CD4-positive, alpha-beta T cell (primary cell): ENCODE results near the gene CAMTA1. TPM values are rescaled to one million over a fixed set of nuclear protein-coding genes. Genes with fewer than 3 reads are reported as not detected.

Source experiments
- ATAC-seq: fragments of 200-7000 bp; cut with Tn5 transposase; one replicate; pipeline ENCODE4 v1.10.0; 2022; ENCODE audit warnings: mild to moderate bottlenecking; ENCODE audit not compliant: poor library complexity
- CTCF ChIA-PET: fragments of 350-600 bp; sonication (Branson Sonifier 250); formaldehyde crosslinking; loops from one replicate; lab custom pipeline; 2021; ENCODE audit warnings: antibody characterized with exemption, inconsistent platforms; lab: Charles Lee
- POLR2A ChIA-PET: fragments of 350-600 bp; sonication (Branson Sonifier 250); formaldehyde crosslinking; loops from one replicate; lab custom pipeline; 2021; ENCODE audit warnings: antibody characterized with exemption, inconsistent platforms; lab: Charles Lee
- DNase-seq, 14 experiments: peaks; one replicate each; pipeline ENCODE4 v3.0.0-alpha.2; 2013 to 2020; ENCODE audit warnings: mixed read lengths in 2 of 14
- H3K27ac ChIP-seq, 2 donors: one replicate each; pipeline versions ENCODE4 v1.5.1 to v1.7.0; 2013; ENCODE audit warnings: low read length in 2 of 2, low read depth in 1 of 2, mild to moderate bottlenecking in 1 of 2
- H3K27me3 ChIP-seq, 2 experiments: 1 replicate in 1 of 2; 2 replicates in 1 of 2; pipeline versions ENCODE4 v1.6.1 to v1.7.0; 2013; ENCODE audit warnings: low read length in 2 of 2, control low read depth in 1 of 2, mild to moderate bottlenecking in 1 of 2, moderate library complexity in 1 of 2; ENCODE audit not compliant: insufficient read depth in 2 of 2, control insufficient read depth in 1 of 2
- H3K36me3 ChIP-seq: one replicate; pipeline ENCODE4 v1.6.1; 2013; ENCODE audit warnings: low read length, control low read depth; ENCODE audit not compliant: insufficient read depth
- H3K4me1 ChIP-seq: one replicate; pipeline ENCODE4 v1.6.1; 2013; ENCODE audit warnings: low read length, control low read depth; ENCODE audit not compliant: insufficient read depth
- H3K4me3 ChIP-seq: one replicate; pipeline ENCODE4 v1.5.1; 2013; ENCODE audit warnings: mild to moderate bottlenecking, low read length, moderate library complexity
- H3K9me3 ChIP-seq, 2 experiments: 1 replicate in 1 of 2; 2 replicates in 1 of 2; pipeline versions ENCODE4 v1.6.1 to v1.7.0; 2013; ENCODE audit warnings: low read length in 2 of 2, mild to moderate bottlenecking in 2 of 2, control low read depth in 1 of 2, moderate library complexity in 1 of 2; ENCODE audit not compliant: control insufficient read depth in 1 of 2, insufficient read depth in 1 of 2
- H3K27ac Mint-ChIP-seq: one replicate; pipeline ENCODE4 v1.8.0; 2020; ENCODE audit warnings: mixed read lengths
- H3K27me3 Mint-ChIP-seq: one replicate; pipeline ENCODE4 v1.8.0; 2021; ENCODE audit warnings: mixed read lengths
- H3K36me3 Mint-ChIP-seq: one replicate; pipeline ENCODE4 v1.8.0; 2021; ENCODE audit warnings: low read depth, mixed read lengths
- H3K4me1 Mint-ChIP-seq: one replicate; pipeline ENCODE4 v1.8.0; 2021; ENCODE audit warnings: low read depth, mixed read lengths
- H3K4me3 Mint-ChIP-seq: one replicate; pipeline ENCODE4 v1.8.0; 2020; ENCODE audit warnings: mild to moderate bottlenecking, mixed read lengths
- H3K9me3 Mint-ChIP-seq: one replicate; pipeline ENCODE4 v1.8.0; 2020; ENCODE audit warnings: mixed read lengths
- intact Hi-C, 2 experiments: fragments of 100-400 bp; cut with DNase I in 1 of 2; cut with micrococcal nuclease in 1 of 2; formaldehyde crosslinking; loops; one replicate each; pipeline versions ENCODE4 v1.15.1 to v1.9.0; 2023 to 2025; cut with DNase I, micrococcal nuclease
- total RNA-seq, 174 experiments: library from RNA in 2 of 174; stranded (reverse) in 2 of 174; gene quantifications; one replicate each; pipeline ENCODE4 v1.2.3 and lab custom pipeline; 2021 to 2026
- TF ChIP-seq, protein P1 (sequence below): fragments of 200-600 bp; IDR thresholded peaks from one replicate; pipeline ENCODE4 v1.8.0; 2022; ENCODE audit warnings: antibody characterized with exemption, mild to moderate bottlenecking

Gene CAMTA1
- total RNA-seq, 2 experiments from 2014 or later: 38.6 to 39.3 TPM

DNA sequence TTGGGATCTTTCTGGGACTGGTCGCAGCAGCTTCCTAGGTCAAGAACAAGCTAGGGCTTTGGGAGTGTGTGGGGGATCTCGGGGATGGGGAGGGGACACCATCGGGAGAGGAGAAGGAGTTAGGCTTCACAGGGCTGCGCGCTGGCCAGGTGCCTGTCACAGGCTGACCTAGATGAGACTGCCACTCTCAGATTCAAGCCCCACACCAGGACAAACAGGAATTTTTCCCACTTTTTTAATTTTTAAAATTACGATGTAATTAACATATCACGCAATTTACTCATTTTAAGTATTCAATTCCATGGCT lies 180.6 kb downstream of the CAMTA1 start:
- no peaks in the 10 kb centered on the region for H3K9me3 Mint-ChIP-seq
- no peak overlapping the region for H3K27ac ChIP-seq
- no peak overlapping the region for H3K27ac Mint-ChIP-seq
- no peaks in the 10 kb centered on the region for H3K36me3 Mint-ChIP-seq
- intact Hi-C loops: no loop called here
- H3K4me1 Mint-ChIP-seq: peaks cover 35% of the 10 kb centered on the region
- H3K4me1 ChIP-seq: peaks cover 34% of the 10 kb centered on the region
- H3K4me3 Mint-ChIP-seq: no peak overlapping the region
- TF ChIP-seq, protein P1, sequence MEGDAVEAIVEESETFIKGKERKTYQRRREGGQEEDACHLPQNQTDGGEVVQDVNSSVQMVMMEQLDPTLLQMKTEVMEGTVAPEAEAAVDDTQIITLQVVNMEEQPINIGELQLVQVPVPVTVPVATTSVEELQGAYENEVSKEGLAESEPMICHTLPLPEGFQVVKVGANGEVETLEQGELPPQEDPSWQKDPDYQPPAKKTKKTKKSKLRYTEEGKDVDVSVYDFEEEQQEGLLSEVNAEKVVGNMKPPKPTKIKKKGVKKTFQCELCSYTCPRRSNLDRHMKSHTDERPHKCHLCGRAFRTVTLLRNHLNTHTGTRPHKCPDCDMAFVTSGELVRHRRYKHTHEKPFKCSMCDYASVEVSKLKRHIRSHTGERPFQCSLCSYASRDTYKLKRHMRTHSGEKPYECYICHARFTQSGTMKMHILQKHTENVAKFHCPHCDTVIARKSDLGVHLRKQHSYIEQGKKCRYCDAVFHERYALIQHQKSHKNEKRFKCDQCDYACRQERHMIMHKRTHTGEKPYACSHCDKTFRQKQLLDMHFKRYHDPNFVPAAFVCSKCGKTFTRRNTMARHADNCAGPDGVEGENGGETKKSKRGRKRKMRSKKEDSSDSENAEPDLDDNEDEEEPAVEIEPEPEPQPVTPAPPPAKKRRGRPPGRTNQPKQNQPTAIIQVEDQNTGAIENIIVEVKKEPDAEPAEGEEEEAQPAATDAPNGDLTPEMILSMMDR: no peak
- H3K9me3 ChIP-seq: peaks cover 0 to 12% of the 10 kb centered on the region in 2 experiments
- POLR2A ChIA-PET: no interaction called here
- DNase-seq (no peak), ATAC-seq (no peak)
- H3K36me3 ChIP-seq: no peaks in the 10 kb centered on the region
- H3K27me3 ChIP-seq: peaks cover 27 to 29% of the 10 kb centered on the region in 2 experiments
- no peak overlapping the region for H3K4me3 ChIP-seq
- CTCF ChIA-PET: interaction anchor here (0.9 kb wide), 1 partner anchor 10 kb away, joined by 3 read pairs; no protein-coding TSS in a partner anchor
- peaks cover 27% of the 10 kb centered on the region for H3K27me3 Mint-ChIP-seq

DNA sequence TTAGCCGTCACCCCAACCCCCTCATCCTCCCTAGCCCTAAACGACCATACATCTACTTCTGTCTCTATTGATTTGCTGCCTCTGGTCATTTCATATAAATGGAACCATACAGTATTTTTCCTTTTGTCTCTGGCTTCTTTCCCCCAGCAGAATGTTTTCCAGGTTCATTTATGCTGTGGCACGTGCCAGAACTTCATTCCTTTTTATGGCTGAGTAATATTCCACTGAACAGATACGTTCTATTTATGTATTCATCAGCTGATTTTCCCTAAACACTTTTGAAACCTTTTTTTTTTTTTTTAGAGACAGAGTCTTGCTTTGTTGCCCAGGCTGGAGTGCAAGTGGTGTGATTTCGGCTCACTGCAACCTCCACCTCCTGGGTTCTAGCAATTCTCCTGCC lies 181.1 kb downstream of the CAMTA1 start:
- no peak overlapping the region for H3K27ac Mint-ChIP-seq
- Histone ChIP-seq H3K27me3 (peaks cover 27 to 29% of the 10 kb centered on the region in 2 experiments), H3K4me1 (peaks cover 34% of the 10 kb centered on the region), H3K27ac (no peak overlapping the region), H3K9me3 (peaks cover 0 to 12% of the 10 kb centered on the region in 2 experiments), H3K4me3 (no peak overlapping the region), H3K36me3 (no peaks in the 10 kb centered on the region)
- no peaks in the 10 kb centered on the region for H3K9me3 Mint-ChIP-seq
- peaks cover 35% of the 10 kb centered on the region for H3K4me1 Mint-ChIP-seq
- CTCF ChIA-PET: no interaction called here
- no peak for DNase-seq
- TF ChIP-seq, protein P1: no peak
- intact Hi-C loops: no loop called here
- no peaks in the 10 kb centered on the region for H3K36me3 Mint-ChIP-seq
- peaks cover 23% of the 10 kb centered on the region for H3K27me3 Mint-ChIP-seq
- no peak for ATAC-seq
- no peak overlapping the region for H3K4me3 Mint-ChIP-seq
- POLR2A ChIA-PET: no interaction called here

DNA sequence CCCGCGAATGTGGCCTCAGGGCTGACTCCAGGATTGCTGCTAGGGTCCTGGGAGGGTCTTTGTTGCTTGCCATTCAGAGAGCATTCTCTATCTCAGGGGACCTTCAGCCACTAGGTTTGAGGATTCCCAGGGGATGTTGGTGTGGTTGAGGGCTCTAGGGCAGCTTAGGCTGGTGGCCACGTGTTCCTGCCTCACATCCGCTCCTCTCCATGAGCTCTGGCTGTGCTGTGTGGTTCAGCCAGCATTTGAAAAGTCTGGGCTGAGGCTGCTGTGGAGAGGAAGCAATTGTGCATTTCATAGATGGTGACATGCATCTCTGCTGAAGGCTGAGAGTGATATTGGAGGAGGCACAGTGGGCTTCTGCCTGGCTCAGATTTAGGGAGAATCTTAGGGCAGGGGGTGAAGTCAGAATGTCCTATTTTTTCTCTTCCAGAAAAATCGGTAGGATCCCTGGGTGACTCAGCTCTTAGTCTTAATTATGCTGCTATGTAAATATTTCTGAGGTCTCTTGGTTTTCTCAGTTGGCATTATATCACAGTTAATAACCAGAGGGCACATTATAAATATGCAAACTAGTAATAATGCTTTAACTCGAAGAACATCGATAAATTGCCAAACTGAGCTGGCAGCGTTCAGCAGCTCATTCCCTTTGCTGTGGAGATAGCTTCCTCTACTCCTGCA lies 182.3 kb downstream of the CAMTA1 start:
- Mint-ChIP-seq H3K4me1 (peaks cover 35% of the 10 kb centered on the region), H3K4me3 (no peak overlapping the region), H3K27ac (no peak overlapping the region), H3K9me3 (no peaks in the 10 kb centered on the region), H3K36me3 (no peaks in the 10 kb centered on the region), H3K27me3 (peaks cover 23% of the 10 kb centered on the region)
- no peak overlapping the region for H3K27ac ChIP-seq
- intact Hi-C loops: no loop called here
- H3K9me3 ChIP-seq: peaks cover 0 to 4% of the 10 kb centered on the region in 2 experiments
- H3K27me3 ChIP-seq: peaks cover 24 to 26% of the 10 kb centered on the region in 2 experiments
- DNase-seq: no peak
- H3K4me3 ChIP-seq: no peak overlapping the region
- ChIA-PET POLR2A (interaction anchor here (0.6 kb wide), 1 partner anchor 10 kb away, joined by 3 read pairs; no protein-coding TSS in a partner anchor), CTCF (interaction anchor here (0.6 kb wide), 1 partner anchor 1295 kb away, joined by 4 read pairs; no protein-coding TSS in a partner anchor)
- peaks cover 29% of the 10 kb centered on the region for H3K4me1 ChIP-seq
- TF ChIP-seq, protein P1: no peak
- no peaks in the 10 kb centered on the region for H3K36me3 ChIP-seq
- ATAC-seq: no peak
